A673 (cell line): Measurements from ENCODE around the gene EPHA8.

Source experiments
- CTCF ChIP-seq: fragments of 300-800, 200-600 bp; sonication (generic); conservative IDR thresholded peaks from 2 replicates; pipeline ENCODE4 v1.5.1; 2017; ENCODE audit warnings: low read depth, mild to moderate bottlenecking, antibody characterized with exemption, low read length, moderate library complexity, mixed read lengths
- EZH2 ChIP-seq: fragments of 200-600 bp; sonication (generic); IDR thresholded peaks from 2 replicates; pipeline ENCODE4 v1.6.1; 2017; ENCODE audit warnings: borderline replicate concordance, low read depth, mild to moderate bottlenecking, mixed read lengths, antibody characterized with exemption, low read length; ENCODE audit not compliant: poor library complexity, severe bottlenecking

- TF ChIP-seq CTCF (no peak), EZH2 (no peak)
Measured at GRCh38 chr1:22570140-22570909, 7.0 kb downstream of the EPHA8 start.
